GM18951 (cell line): Measurements from ENCODE around the gene PRB3.

ENCODE experiments used
- POLR2A ChIP-seq: IDR thresholded peaks from 4 replicates; pipeline ENCODE4 v1.6.1; 2011; ENCODE audit warnings: mild to moderate bottlenecking; ENCODE audit not compliant: insufficient read length, insufficient read depth; ENCODE audit errors: extremely low read depth
- in situ Hi-C: fragments of 300-500 bp; cut with MboI; formaldehyde crosslinking; loops from one replicate; pipeline ENCODE4 v1.12.0; 2022; ENCODE audit warnings: low sequenced_read_pairs, mixed read lengths, inconsistent platforms; ENCODE audit not compliant: unreplicated experiment

The PRB3 gene

DNA sequence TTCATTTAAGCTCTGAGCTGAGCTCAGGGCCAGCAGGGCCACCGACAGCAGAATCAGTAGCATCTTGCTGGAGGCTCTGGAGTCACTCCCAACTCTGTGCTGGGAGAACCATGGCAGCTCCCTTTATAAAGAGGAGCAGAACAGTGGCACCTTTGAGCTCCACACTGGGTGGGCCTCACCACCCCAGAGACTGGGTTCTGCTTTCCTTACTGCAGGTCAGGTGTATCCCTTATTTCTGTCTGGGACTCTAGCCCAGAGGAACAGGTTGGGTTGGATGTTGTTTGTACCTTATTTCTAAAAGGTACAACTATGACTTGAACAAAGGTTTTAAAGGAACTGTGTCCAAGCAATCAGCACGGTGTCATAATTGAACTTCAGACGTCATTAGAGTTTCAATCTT lies at the start of gene PRB3:
Gene PRB3 (minus strand): TSS at position 101 of the 400 bp plus-strand sequence. CDS start 38 bp downstream, at position 63.
- no peak for TF ChIP-seq POLR2A
- in situ Hi-C loops, result no loop called here

- in situ Hi-C loops, result no loop called here
- TF ChIP-seq POLR2A, result no peak
These were observed 40.8 kb upstream of the PRB3 start, which contains the start of gene PRB4 for GRCh38 chr12:11310336-11310735. PRB4 (minus strand) TSS chr12:11310436; CDS start chr12:11310398, 38 bp downstream.

DNA sequence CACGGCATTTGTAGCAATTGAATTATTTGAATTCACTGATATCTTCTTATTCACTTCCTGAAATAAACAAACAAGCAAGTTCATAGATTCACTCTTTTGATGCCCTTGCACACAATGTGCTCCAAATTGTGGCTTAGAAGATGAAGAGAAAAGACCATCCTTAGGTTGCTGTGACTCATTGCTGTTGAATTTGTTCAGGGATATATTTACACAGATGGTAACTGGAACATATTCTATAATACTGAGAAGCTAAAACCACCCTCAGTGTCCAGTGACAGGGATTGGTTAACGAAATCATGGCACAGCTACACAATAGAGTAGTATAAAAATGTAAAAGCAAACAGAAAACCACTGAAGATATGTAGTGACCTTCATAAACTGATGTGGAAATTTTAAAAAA lies 37.6 kb upstream of the PRB3 start:
- no peak for TF ChIP-seq POLR2A
- in situ Hi-C loops, result no loop called here

GRCh38 chr12:11273449-11273848 lies 3.9 kb upstream of the PRB3 start:
- no peak for TF ChIP-seq POLR2A
- in situ Hi-C loops, result no loop called here

GRCh38 chr12:11264501-11264900 lies 5.0 kb downstream of the PRB3 start:
- in situ Hi-C loops, result no loop called here
- no peak for TF ChIP-seq POLR2A

DNA sequence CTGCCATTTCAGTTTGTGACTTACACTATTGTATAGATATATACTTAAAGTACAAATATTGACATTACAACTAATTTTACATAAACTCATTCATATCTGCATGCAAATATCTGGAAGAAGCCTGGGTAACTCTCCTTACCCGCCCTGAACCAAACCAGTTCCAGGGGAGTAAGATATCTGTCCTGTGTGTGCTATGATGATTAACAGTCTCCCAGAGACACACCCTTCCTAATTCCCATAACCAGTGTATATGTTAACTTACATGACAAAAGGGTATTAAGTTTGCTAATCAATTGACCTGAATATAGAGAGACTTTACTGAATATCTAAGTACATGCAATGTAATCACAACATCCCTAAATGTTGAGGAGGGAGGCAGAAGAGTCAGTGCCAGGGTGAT lies 23.0 kb downstream of the PRB3 start:
- in situ Hi-C loops, result loop anchor here (25.0 kb wide), 2 partner anchors 241 to 816 kb away; partner anchors contain the start of gene BCL2L14
- no peak for TF ChIP-seq POLR2A

GRCh38 chr12:11242656-11243055 lies 26.9 kb downstream of the PRB3 start:
- TF ChIP-seq POLR2A, result no peak
- in situ Hi-C loops, result loop anchor here (25.0 kb wide), 2 partner anchors 245 to 820 kb away; partner anchors contain the start of gene BCL2L14

- in situ Hi-C loops, result loop anchor here (25.0 kb wide), 2 partner anchors 247 to 822 kb away; partner anchors contain the start of gene BCL2L14
- TF ChIP-seq POLR2A, result no peak
These were observed 29.1 kb downstream of the PRB3 start for GRCh38 chr12:11240348-11240930.

DNA sequence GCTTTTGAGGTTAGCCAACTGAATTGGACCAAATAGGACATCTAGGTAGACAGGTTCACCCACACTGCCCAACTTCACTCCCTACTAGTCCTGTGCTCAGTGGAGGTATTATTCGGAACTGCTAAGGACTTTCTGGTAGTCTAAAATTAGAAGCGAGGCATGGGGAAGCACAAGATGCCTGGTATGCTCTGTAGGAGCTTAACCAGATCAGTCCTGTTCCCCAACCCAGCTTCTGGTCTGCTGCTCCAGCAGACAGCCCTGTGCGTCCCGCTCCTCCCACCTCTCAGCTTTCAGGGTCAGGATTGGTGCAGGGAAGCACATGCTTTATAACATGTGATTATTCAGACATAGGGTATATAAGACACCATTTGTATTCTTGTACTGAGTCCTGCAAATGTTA lies 31.2 kb downstream of the PRB3 start:
- in situ Hi-C loops, result loop anchor here (25.0 kb wide), 2 partner anchors 249 to 824 kb away; partner anchors contain the start of gene BCL2L14
- no peak for TF ChIP-seq POLR2A

DNA sequence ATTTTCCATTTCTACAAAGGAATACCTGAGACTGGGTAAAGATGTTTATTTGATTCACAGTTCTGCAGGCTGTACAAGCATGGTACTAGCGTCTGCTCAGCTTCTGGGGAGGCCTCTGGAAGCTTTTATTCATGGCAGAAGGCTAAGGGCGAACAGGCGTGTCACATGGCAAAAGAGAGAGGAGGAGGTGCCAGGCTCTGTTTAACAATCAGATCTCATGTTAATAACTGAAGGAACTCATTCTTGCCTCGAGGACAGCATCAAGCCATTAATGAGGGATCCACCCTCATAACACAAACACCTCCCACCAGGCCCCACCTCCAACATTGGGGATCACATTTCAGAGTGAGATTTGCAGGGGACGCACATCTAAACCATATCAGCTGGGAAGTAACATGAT lies 36.0 kb downstream of the PRB3 start:
- no peak for TF ChIP-seq POLR2A
- in situ Hi-C loops, result loop anchor here (25.0 kb wide), 2 partner anchors 254 to 829 kb away; partner anchors contain the start of gene BCL2L14

GRCh38 chr12:11228296-11228879 lies 41.1 kb downstream of the PRB3 start:
- in situ Hi-C loops, result loop anchor here (25.0 kb wide), 2 partner anchors 259 to 834 kb away; partner anchors contain the start of gene BCL2L14
- TF ChIP-seq POLR2A, result no peak

- TF ChIP-seq POLR2A, result no peak
- in situ Hi-C loops, result loop anchor here (25.0 kb wide), 2 partner anchors 260 to 835 kb away; partner anchors contain the start of gene BCL2L14
These were observed 42.1 kb downstream of the PRB3 start for GRCh38 chr12:11227373-11227772.
